Middle frontal gyrus (tissue), 1 donor: Measurements from ENCODE around the gene ANTKMT.
"Not testable (repeated sequence)": the region's sequence is repeated elsewhere in the genome, so short reads cannot be mapped to it uniquely, and the experiment has no call there.

Experiments used
- DNase-seq: peaks from one replicate; pipeline ENCODE4 v3.0.0-alpha.2; 2015; ENCODE audit warnings: low spot score; ENCODE audit errors: extremely low spot score

The ANTKMT gene

DNA sequence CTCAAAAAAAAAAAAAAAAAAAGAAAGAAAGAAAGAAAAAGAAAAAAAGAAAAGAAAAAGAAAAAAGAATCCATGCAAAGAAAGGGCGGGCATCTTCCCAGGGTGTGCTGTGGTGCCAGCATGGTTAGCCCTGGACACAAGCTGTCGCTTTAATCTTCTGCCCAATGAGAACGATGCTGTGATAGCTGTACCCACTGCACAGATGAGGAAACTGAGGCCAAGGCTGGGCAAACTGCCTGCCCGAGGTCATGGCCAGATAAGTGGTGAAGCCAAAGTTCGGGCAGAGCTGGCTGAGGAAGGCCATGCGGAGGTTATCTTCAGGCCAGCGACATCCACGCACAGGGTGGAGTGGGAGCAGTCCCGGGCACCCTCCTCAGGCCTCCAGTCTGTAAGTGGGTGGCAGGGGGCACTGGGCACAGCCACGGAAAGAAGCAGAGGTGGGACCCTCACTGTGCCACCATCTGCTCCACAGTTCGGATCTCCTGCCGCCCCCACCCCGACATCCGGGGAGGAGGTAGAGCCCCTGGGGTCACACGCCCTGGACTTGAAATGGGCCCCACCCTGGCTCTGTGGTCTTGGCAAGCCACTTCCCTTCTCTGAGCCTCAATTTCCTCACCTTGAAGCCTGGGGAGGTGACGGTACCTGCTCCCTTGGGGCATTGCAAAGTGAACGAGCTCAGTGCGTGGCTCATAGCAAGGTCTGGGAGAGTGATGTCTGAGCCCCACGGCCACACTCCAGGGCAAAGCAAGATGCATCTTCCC, 21.9 kb upstream of the ANTKMT start:
- no peak for DNase-seq

- no peak for DNase-seq
These were observed 20.0 kb upstream of the ANTKMT start for GRCh38 chr16:700684-701584.

DNA sequence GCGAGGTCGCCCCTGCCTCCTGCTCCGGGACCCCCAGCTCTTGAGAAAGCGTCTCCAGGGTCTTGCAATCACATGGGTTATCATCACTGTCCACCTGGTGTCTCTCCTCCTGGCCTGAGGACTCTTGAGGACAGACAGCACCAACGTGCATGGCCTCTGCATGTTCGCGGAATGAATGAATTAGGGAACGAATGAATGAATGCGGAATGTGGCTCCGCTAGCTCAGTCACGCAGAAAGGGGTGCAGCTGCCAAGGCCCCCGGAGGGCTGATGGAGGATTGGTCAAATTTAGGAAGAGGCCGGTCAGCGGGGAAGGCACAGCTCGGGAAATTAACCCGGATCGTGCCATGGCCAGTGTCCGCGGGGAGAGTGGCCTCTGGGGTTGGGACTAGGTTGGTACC, 18.6 kb upstream of the ANTKMT start:
- DNase-seq, result no peak

- DNase-seq, result no peak
These were observed 17.5 kb upstream of the ANTKMT start for GRCh38 chr16:703406-703805.

DNA sequence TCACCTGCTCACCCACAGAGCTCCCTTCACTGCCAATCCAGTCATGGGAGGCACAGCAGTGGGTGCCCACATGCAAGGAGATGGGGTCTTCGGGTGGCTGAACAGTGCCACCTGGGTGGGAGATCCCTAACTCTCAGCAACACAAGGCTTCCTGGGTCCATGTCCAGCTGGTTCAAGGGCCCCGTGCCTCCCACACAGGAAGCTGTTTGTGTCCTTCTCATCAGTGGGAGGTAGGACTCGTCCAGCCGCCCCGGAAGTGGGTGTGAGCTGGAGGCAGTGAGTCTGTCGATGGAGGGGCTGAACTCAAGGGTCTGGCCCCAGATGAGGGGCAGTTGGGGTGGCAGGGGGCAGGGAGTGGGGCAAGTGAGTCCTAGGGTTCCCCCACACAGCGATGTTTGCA, 16.9 kb upstream of the ANTKMT start:
- no peak for DNase-seq

DNA sequence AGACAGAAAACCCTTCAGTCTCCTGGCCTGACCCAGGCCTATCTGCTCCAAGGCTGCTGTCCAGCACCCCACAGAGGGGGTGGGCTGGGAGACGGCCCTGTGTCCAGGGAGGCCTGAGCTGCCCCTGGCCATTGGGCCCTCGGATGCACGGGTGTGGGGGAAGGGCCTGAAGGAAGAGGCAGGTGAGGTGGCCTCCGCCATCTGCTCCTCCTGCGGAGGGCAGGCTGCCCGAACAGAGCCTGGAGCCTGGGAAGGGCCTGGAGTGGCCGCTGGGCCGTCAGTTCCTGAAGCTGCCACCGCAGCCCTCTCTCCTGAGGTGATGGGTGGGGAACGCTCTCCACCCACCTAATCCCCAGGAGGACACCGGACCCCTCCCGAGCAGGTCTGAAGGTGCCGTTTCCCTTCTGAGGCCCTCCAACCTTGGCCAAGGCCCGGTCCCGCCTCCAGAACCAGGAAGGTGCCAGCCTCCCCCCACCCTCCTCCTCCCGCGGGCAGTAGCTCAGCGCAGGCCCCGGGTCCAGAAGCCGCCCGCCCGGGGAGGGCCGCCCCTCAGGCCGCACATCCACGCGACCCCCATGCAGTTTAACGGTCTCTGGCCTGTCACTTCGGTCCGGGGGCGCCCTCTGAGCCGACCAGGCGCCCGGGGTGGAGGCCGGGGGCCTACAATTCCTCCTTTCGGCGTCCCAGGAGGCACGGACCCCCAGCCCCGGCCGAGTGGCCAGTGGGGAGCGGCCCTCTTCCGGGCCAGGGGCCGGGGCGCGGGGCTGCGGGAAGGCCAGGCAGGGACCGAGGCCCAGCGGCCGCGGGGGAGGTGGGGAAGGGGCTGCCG, 16.2 kb upstream of the ANTKMT start:
- no peak for DNase-seq

DNA sequence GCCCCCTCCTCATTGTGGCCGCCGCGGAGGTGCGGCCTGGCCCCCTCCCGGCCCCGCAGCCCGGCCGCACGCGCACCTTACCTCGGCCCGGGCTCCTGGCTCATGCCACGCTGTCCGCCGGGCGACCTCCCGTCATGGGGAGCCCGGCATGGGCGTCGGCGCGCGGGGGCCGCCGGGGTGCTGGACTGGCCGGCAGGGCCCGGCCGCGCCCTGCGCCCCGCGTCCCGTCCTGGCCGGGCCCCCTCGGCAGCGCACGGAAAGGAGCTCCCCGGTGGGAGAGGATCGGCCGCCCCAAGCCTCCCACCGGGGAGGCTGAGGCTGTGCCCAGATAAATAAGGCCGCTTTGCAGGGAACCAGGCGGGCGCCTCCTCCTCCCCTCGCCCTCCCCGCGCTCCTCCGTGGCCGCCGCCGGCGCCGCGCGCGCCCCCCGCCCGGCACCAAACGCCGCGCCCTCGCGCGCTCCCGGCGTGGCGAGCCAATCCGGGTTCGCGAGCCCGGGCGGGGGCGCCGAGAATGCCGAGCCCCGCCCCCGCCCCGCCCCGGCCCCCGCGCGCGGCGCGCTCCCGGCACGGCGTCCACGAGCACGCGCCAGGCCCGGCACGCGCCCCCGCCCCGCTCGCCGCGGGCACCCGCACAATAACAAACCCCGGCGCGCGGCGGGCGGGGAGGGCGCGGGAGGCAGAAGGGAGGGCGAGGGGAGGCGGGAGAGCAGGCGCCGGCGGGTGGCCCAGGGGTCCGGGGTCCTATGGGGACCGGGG, 15.3 kb upstream of the ANTKMT start, which contains the start of gene FBXL16:
Gene FBXL16 (minus strand): TSS at position 371 of the 758 bp plus-strand sequence. CDS start 8,396 bp downstream, outside the sequence.
- DNase-seq, result no peak

GRCh38 chr16:706189-707061, 14.5 kb upstream of the ANTKMT start:
- no peak for DNase-seq

- no peak for DNase-seq
These were observed 13.8 kb upstream of the ANTKMT start for GRCh38 chr16:707062-707538.

DNA sequence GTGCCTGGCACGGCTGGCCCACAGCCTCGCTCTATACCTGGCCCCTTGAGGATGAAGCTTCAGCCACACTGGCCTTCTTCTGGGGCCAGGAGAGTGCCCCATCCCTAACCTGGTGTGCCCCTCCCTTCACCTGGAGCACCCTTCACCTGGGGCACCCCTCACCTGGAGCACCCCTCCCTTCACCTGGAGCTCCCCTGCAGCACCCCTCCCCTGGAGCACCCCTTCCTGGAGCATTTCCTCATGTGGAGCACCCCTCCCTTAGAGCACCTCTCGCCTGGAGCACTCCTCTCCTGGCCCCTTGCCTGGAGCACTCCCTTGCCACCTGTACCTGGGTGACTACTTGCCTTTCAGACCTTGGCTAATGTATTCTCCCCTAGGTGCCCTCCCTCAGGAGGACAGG, 12.9 kb upstream of the ANTKMT start:
- DNase-seq, result no peak

DNA sequence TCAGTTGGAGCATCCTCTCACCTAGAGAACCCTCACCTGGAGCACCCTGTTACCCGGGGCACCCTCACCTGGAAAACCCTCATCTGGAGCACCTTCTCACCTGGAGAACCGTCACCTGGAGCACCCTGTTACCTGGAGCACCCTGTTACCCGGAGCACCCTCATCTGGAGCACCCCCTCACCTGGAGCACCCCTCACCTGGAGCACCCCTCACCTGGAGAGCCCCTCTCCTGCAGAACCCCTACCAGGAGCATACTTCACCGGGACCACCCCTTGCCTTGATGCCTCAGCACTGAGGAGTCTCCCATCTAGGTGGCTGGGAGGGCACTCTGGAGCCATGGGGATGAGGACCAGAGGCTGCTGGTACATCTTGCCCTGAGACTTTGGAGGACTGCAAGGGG, 12.0 kb upstream of the ANTKMT start:
- no peak for DNase-seq

DNA sequence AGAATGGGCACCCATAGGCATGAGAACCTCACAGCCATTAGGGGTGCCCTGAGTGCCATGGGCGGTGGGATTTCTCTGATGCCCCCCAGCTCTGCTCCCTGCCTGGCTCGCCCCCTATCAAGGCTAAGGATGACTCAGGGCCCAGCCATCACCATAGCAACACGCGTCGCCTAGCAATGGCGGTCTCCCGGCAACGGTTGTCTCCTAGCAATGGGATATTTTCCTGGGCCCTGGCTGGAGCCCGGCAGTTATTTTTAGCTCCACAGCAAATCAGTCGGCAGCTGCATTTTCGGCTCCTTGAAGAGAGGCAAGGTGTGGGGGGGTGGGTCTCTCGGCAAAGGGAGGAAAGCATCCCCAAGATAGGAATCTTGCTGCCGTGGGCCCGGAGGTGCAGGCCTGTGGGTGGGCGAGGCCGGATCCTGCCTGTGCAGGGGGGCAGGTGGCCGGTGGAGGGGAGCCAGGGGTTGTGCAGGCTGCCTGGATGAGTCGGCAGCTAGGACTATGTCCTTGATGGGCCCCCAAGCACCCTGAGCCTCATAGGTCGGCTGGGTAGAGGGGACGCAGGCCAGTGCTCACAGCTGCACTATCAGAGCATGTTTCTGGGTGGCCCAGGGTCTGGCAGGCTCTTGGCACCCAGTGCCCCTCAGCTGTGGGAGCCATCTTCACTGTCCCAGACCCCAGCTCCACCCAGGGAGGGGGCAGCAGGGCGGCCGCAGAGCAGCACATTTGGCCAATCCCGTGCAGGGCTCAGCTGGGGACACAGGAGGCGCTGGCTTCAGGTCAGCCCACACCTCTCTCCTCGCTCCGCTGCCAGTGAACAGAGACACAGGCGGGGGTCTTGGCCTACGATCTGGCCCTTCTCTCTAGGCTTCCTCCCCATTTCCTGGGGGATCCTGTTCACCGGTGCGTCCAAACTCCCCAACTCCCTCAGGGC, 11.1 kb upstream of the ANTKMT start:
- peak; percentile 79 for DNase-seq

GRCh38 chr16:710500-711075, 10.4 kb upstream of the ANTKMT start:
- DNase-seq, result no peak

GRCh38 chr16:711084-711483, 9.9 kb upstream of the ANTKMT start:
- DNase-seq, result no peak

DNA sequence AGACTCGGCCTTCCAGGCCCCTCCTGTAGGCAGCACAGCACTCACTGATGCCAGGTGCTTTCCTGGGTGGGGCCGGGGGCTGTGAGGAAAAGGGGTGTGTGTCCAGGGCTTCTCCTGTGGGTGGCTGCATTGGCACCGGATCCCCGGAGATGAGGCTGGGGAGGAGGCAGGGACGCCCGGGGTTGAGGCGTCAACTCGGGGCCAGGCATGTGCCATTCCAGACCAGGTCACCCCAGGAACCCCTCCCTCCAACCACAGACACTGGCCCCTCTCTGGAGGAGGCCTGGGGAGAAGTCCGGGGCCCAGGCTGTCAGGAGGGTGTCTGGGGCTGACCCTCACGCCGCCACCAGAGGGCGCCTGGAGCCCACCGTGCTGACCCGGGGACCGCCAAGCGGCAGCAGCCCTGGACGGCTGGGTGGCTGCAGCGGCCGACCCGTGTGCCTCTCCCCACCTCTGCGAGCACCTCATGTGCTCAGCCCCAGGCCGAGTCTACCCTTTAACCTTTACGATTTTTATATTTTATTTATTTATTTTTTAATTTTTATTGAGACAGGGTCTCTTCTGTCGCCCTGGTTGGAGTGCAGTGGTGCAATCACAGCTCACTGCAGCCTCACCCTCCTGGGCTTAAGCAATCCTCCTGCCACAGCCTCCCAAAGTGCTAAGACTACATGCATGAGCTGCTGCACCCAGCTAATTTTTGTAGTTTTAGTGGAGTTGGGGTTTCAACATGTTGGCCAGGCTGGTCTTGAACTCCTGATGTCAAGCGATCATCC, 9.2 kb upstream of the ANTKMT start:
- no peak for DNase-seq

GRCh38 chr16:712740-713250, 8.2 kb upstream of the ANTKMT start:
- DNase-seq, result not testable (repeated sequence)

DNA sequence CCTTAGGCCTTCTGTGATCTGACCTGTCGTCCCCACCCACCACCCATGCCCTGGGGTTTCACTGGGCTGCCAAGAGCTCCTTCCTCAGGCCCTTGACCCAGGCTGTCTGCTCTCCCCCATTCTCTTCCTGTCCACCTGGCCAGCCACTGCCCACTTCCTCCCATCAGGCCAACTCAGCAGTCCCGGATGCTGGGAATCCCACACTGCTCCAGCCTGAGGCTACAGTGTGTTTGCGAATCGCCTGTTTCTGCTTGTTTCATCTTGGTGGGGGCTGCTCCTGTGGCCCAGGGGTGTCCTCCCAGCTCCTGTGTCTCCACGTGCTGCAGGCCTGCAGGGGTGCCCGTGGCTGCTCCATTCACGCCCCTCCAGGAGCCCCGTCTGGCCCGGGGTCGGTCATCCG, 6.9 kb upstream of the ANTKMT start:
- DNase-seq, result no peak
